ENCODE results near the gene UST.

GRCh38 chr6:149031201-149031858 is 284.5 kb downstream of the UST start:
- no peak for TF ChIP-seq CTCF (conservative IDR thresholded peaks at IDR 0.05 in 1 of 2, IDR thresholded peaks at IDR 0.05 in 1 of 2; ENCODE audit: extremely low read depth in 1 of 2, insufficient read depth in 1 of 2, low read depth in 1 of 2, low read length in 2 of 2)
- TF ChIP-seq EZH2 (IDR thresholded peaks at IDR 0.05; ENCODE audit: borderline replicate concordance, low read length): no peak

All from mammary epithelial cell (primary cell).